ENCODE data around the gene GLRA1. TPM values are rescaled to one million over a fixed set of nuclear protein-coding genes. Genes with fewer than 3 reads are reported as not detected.
"Not testable (repeated sequence)": the region's sequence is repeated elsewhere in the genome, so short reads cannot be mapped to it uniquely, and the experiment has no call there.

The GLRA1 gene
- total RNA-seq, 1 donor from 2014 or later, result not detected

DNA sequence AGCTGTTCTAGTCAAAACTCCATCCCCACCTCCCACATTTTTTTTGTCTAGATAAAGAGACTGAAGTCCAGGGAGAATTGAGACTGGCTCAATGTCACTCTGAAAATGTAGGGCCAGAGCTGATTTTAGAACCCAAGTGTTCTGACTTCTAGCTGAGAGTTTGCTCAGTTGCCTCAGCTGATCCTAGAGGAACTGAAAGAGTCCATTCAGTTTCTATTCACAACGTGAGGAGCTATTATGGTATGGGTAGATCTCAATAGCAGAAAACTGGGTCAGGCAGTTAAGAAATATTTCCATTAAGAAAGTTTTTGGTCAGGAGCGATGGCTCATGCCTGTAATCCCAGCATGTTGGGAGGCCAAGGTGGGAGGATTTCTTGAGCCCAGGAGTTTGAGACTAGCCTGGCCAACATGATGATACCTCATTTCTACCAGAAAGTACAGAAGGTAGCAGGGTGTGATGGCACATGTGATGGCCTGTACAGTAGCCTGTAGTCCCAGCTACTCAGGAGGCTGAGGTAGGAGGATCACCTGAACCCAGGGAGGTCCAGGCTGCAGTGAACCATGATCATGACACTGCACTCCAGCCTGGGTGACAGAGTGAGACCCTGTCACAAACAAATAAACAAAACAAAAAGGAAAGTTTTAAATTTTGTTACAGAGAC, 61.7 kb downstream of the GLRA1 start:
- Histone ChIP-seq H3K4me3 (no peak overlapping the region), H3K9me3 (no peaks in the 10 kb centered on the region), H3K27ac (no peak overlapping the region), H3K27me3 (no peaks in the 10 kb centered on the region), H3K36me3 (no peaks in the 10 kb centered on the region), H3K4me1 (no peaks in the 10 kb centered on the region)
- intact Hi-C loops (cut with DNase I), result no loop called here
- DNase-seq (ENCODE audit: extremely low spot score in 2 of 2), result no peak
- TF ChIP-seq POLR2A (IDR thresholded peaks at IDR 0.05) (no peak), POLR2AphosphoS5 (IDR thresholded peaks at IDR 0.05; ENCODE audit: insufficient read depth in 1 of 2, low read depth in 1 of 2) (no peak)
- TF ChIP-seq, protein P1, sequence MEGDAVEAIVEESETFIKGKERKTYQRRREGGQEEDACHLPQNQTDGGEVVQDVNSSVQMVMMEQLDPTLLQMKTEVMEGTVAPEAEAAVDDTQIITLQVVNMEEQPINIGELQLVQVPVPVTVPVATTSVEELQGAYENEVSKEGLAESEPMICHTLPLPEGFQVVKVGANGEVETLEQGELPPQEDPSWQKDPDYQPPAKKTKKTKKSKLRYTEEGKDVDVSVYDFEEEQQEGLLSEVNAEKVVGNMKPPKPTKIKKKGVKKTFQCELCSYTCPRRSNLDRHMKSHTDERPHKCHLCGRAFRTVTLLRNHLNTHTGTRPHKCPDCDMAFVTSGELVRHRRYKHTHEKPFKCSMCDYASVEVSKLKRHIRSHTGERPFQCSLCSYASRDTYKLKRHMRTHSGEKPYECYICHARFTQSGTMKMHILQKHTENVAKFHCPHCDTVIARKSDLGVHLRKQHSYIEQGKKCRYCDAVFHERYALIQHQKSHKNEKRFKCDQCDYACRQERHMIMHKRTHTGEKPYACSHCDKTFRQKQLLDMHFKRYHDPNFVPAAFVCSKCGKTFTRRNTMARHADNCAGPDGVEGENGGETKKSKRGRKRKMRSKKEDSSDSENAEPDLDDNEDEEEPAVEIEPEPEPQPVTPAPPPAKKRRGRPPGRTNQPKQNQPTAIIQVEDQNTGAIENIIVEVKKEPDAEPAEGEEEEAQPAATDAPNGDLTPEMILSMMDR (IDR thresholded peaks at IDR 0.05), result no peak

DNA sequence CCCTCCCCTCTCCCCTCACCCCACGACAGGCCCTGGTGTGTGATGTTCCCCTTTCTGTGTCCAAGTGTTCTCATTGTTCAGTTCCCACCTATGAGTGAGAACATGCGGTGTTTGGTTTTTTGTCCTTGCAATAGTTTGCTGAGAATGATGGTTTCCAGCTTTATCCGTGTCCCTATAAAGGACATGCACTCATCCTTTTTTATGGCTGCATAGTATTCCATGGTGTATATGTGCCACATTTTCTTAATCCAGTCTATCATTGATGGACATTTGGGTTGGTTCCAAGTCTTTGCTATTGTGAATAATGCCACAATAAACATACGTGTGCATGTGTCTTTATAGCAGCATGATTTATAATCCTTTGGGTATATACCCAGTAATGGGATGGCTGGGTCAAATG, 63.8 kb downstream of the GLRA1 start:
- H3K4me3 ChIP-seq; H3K27me3 ChIP-seq; H3K4me1 ChIP-seq; H3K9me3 ChIP-seq; H3K36me3 ChIP-seq; DNase-seq (ENCODE audit: extremely low spot score in 2 of 2); intact Hi-C loops (cut with DNase I); H3K27ac ChIP-seq: not testable (repeated sequence)

GRCh38 chr5:151856861-151857260, 67.8 kb downstream of the GLRA1 start:
- no peak for DNase-seq (ENCODE audit: extremely low spot score in 2 of 2)
- Histone ChIP-seq H3K27ac (no peak overlapping the region), H3K9me3 (no peaks in the 10 kb centered on the region), H3K4me1 (no peaks in the 10 kb centered on the region), H3K4me3 (no peak overlapping the region), H3K27me3 (no peaks in the 10 kb centered on the region), H3K36me3 (no peaks in the 10 kb centered on the region)
- intact Hi-C loops (cut with DNase I), result no loop called here
- TF ChIP-seq POLR2A (IDR thresholded peaks at IDR 0.05) (no peak), POLR2AphosphoS5 (IDR thresholded peaks at IDR 0.05; ENCODE audit: insufficient read depth in 1 of 2, low read depth in 1 of 2) (no peak)
- TF ChIP-seq, protein P1 (IDR thresholded peaks at IDR 0.05), result no peak

GRCh38 chr5:151855701-151856100, 69.0 kb downstream of the GLRA1 start:
- Histone ChIP-seq H3K9me3 (no peaks in the 10 kb centered on the region), H3K4me1 (no peaks in the 10 kb centered on the region), H3K27me3 (no peaks in the 10 kb centered on the region), H3K27ac (no peak overlapping the region), H3K36me3 (no peaks in the 10 kb centered on the region), H3K4me3 (no peak overlapping the region)
- no peak for TF ChIP-seq POLR2A (IDR thresholded peaks at IDR 0.05)
- TF ChIP-seq, protein P1 (IDR thresholded peaks at IDR 0.05), result no peak
- TF ChIP-seq POLR2AphosphoS5 (IDR thresholded peaks at IDR 0.05; ENCODE audit: insufficient read depth in 1 of 2, low read depth in 1 of 2), result no peak
- no peak for DNase-seq (ENCODE audit: extremely low spot score in 2 of 2)
- intact Hi-C loops (cut with DNase I), result no loop called here

DNA sequence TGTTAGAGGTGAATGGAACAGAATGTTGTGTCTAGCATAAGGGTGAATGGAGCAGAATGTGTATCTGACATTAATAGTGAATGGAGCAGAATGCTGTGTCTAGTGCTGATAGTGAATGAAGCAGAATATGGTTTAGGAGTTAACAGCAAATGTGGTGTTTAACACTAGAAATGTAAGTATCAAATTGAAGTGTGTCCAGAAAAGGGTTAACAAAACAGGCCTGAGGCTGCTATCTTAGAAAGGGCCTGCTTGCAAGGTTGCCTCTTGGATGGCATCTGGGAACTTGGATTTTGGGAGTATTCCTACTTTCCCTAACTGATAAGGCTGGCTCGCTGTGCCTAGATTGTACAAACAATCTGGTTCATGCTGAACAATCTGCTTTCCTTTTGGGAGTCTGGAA, 76.8 kb downstream of the GLRA1 start:
- intact Hi-C loops (cut with DNase I), result no loop called here
- TF ChIP-seq, protein P1 (IDR thresholded peaks at IDR 0.05), result no peak
- TF ChIP-seq POLR2AphosphoS5 (IDR thresholded peaks at IDR 0.05; ENCODE audit: insufficient read depth in 1 of 2, low read depth in 1 of 2) (no peak), POLR2A (IDR thresholded peaks at IDR 0.05) (no peak)
- Histone ChIP-seq H3K27ac (no peak overlapping the region), H3K36me3 (no peaks in the 10 kb centered on the region), H3K4me1 (no peaks in the 10 kb centered on the region), H3K4me3 (no peak overlapping the region), H3K27me3 (no peaks in the 10 kb centered on the region), H3K9me3 (no peaks in the 10 kb centered on the region)
- no peak for DNase-seq (ENCODE audit: extremely low spot score in 2 of 2)

Data from vagina (tissue), 2 donors.